Measurements from ENCODE around the gene SPATA31E1.
"Not testable (repeated sequence)": the region's sequence is repeated elsewhere in the genome, so short reads cannot be mapped to it uniquely, and the experiment has no call there.

GRCh38 chr9:87917662-87918061, 35.0 kb downstream of the SPATA31E1 start, which contains the start of gene SPATA31C1:
- not testable (repeated sequence) for TF ChIP-seq EP300, CTCF, POLR2A (IDR thresholded peaks at IDR 0.05)
